ENCODE measurements around the gene KNSTRN.
A peak's percentile ranks its signal among the peaks of the same experiment; 100 is the strongest.

KNSTRN gene

GRCh38 chr15:40354408-40355171, 27.9 kb upstream of the KNSTRN start:
- DNase-seq (ENCODE audit: low read depth), result no peak
- TF ChIP-seq CTCF (conservative IDR thresholded peaks at IDR 0.05; ENCODE audit: low read length), result peak; percentile 57
- no peak overlapping the region for H3K4me3 ChIP-seq (ENCODE audit: low read length)

GRCh38 chr15:40355976-40356585, 26.4 kb upstream of the KNSTRN start:
- H3K4me3 ChIP-seq (ENCODE audit: low read length), result no peak overlapping the region
- DNase-seq (ENCODE audit: low read depth), result no peak
- TF ChIP-seq CTCF (conservative IDR thresholded peaks at IDR 0.05; ENCODE audit: low read length), result no peak

- H3K4me3 ChIP-seq (ENCODE audit: low read length), result no peak overlapping the region
- DNase-seq (ENCODE audit: low read depth), result no peak
- TF ChIP-seq CTCF (conservative IDR thresholded peaks at IDR 0.05; ENCODE audit: low read length), result no peak
These were observed 25.3 kb upstream of the KNSTRN start for GRCh38 chr15:40357246-40357645.

- TF ChIP-seq CTCF (conservative IDR thresholded peaks at IDR 0.05; ENCODE audit: low read length), result no peak
- H3K4me3 ChIP-seq (ENCODE audit: low read length), result peak within 1 kb of the TSS; percentile 60
- DNase-seq (ENCODE audit: low read depth), result peak; percentile 70
These were observed 24.6 kb upstream of the KNSTRN start, which contains the start of gene DISP2 for GRCh38 chr15:40357723-40358470. Gene DISP2, plus strand, starts transcription at chr15:40358219. Its CDS starts 103 bp downstream, at chr15:40358322.

- no peak for DNase-seq (ENCODE audit: low read depth)
- peak overlapping the region; percentile 53 for H3K4me3 ChIP-seq (ENCODE audit: low read length)
- TF ChIP-seq CTCF (conservative IDR thresholded peaks at IDR 0.05; ENCODE audit: low read length), result no peak
These were observed 23.8 kb upstream of the KNSTRN start for GRCh38 chr15:40358471-40359353.

GRCh38 chr15:40360015-40360414, 22.5 kb upstream of the KNSTRN start:
- no peak for DNase-seq (ENCODE audit: low read depth)
- no peak for TF ChIP-seq CTCF (conservative IDR thresholded peaks at IDR 0.05; ENCODE audit: low read length)
- no peak overlapping the region for H3K4me3 ChIP-seq (ENCODE audit: low read length)
